Activated CD8-positive, alpha-beta T cell treated with anti-CD3 and anti-CD28 coated beads for 36 hours (primary cell): ENCODE measurements around the gene ZYX. TPM values are rescaled to one million over a fixed set of nuclear protein-coding genes. Genes with fewer than 3 reads are reported as not detected.
"Not testable (repeated sequence)": the region's sequence is repeated elsewhere in the genome, so short reads cannot be mapped to it uniquely, and the experiment has no call there.

ENCODE experiments used
- ATAC-seq: fragments of 200-7000 bp; cut with Tn5 transposase; one replicate; pipeline ENCODE4 v1.10.0; 2021; ENCODE audit warnings: mild to moderate bottlenecking, moderate library complexity
- CTCF ChIA-PET: fragments of 350-600 bp; sonication (Branson Sonifier 250); formaldehyde crosslinking; loops from one replicate; lab custom pipeline; 2021; ENCODE audit warnings: antibody characterized with exemption; lab: Charles Lee
- POLR2A ChIA-PET: fragments of 350-600 bp; sonication (Branson Sonifier 250); formaldehyde crosslinking; loops from one replicate; lab custom pipeline; 2021; ENCODE audit warnings: antibody characterized with exemption; lab: Charles Lee
- DNase-seq: peaks from one replicate; pipeline ENCODE4 v3.0.0-alpha.2; 2020
- H3K27ac Mint-ChIP-seq: one replicate; pipeline ENCODE4 v1.8.0; 2021; ENCODE audit warnings: mild to moderate bottlenecking, mixed read lengths
- H3K27me3 Mint-ChIP-seq: one replicate; pipeline ENCODE4 v1.8.0; 2021; ENCODE audit warnings: mixed read lengths
- H3K36me3 Mint-ChIP-seq: one replicate; pipeline ENCODE4 v1.8.0; 2021; ENCODE audit warnings: low read depth, mixed read lengths
- H3K4me1 Mint-ChIP-seq: one replicate; pipeline ENCODE4 v1.8.0; 2021; ENCODE audit warnings: low read depth, mixed read lengths
- H3K4me3 Mint-ChIP-seq: one replicate; pipeline ENCODE4 v1.8.0; 2021; ENCODE audit warnings: mild to moderate bottlenecking, moderate library complexity, mixed read lengths
- H3K9me3 Mint-ChIP-seq: one replicate; pipeline ENCODE4 v1.8.0; 2021; ENCODE audit warnings: mixed read lengths
- intact Hi-C: fragments of 100-400 bp; cut with micrococcal nuclease; formaldehyde crosslinking; loops from one replicate; pipeline ENCODE4 v1.10.0; 2022
- total RNA-seq, 2 experiments: library from RNA; stranded (reverse); gene quantifications; one replicate each; pipeline ENCODE4 v1.2.3, GENCODE V29; 2021
- TF ChIP-seq, protein P1 (sequence below): fragments of 200-600 bp; IDR thresholded peaks from one replicate; pipeline ENCODE4 v1.8.0; 2022; ENCODE audit warnings: antibody characterized with exemption, mild to moderate bottlenecking

Gene ZYX
- total RNA-seq, 2 experiments from 2014 or later, result 111 to 120 TPM

GRCh38 chr7:143389316-143390103, 8.4 kb downstream of the ZYX start:
- Mint-ChIP-seq H3K4me3 (no peak overlapping the region), H3K27me3 (no peaks in the 10 kb centered on the region), H3K9me3 (no peaks in the 10 kb centered on the region), H3K36me3 (peaks cover 21% of the 10 kb centered on the region), H3K27ac (peak overlapping the region; percentile 71), H3K4me1 (peaks cover 13% of the 10 kb centered on the region)
- no peak for DNase-seq
- TF ChIP-seq, protein P1, sequence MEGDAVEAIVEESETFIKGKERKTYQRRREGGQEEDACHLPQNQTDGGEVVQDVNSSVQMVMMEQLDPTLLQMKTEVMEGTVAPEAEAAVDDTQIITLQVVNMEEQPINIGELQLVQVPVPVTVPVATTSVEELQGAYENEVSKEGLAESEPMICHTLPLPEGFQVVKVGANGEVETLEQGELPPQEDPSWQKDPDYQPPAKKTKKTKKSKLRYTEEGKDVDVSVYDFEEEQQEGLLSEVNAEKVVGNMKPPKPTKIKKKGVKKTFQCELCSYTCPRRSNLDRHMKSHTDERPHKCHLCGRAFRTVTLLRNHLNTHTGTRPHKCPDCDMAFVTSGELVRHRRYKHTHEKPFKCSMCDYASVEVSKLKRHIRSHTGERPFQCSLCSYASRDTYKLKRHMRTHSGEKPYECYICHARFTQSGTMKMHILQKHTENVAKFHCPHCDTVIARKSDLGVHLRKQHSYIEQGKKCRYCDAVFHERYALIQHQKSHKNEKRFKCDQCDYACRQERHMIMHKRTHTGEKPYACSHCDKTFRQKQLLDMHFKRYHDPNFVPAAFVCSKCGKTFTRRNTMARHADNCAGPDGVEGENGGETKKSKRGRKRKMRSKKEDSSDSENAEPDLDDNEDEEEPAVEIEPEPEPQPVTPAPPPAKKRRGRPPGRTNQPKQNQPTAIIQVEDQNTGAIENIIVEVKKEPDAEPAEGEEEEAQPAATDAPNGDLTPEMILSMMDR, result no peak
- no peak for ATAC-seq
- intact Hi-C loops, result no loop called here
- ChIA-PET CTCF (interaction anchor here (1.2 to 3.7 kb wide), 4 partner anchors 10 to 148 kb away, joined by 3 to 10 read pairs (median 8); partner anchors contain the start of gene EPHA1), POLR2A (interaction anchor here (0.8 to 1.4 kb wide), 4 partner anchors 8 to 127 kb away, joined by 3 read pairs; partner anchors contain the start of genes EPHA1 and GSTK1)

DNA sequence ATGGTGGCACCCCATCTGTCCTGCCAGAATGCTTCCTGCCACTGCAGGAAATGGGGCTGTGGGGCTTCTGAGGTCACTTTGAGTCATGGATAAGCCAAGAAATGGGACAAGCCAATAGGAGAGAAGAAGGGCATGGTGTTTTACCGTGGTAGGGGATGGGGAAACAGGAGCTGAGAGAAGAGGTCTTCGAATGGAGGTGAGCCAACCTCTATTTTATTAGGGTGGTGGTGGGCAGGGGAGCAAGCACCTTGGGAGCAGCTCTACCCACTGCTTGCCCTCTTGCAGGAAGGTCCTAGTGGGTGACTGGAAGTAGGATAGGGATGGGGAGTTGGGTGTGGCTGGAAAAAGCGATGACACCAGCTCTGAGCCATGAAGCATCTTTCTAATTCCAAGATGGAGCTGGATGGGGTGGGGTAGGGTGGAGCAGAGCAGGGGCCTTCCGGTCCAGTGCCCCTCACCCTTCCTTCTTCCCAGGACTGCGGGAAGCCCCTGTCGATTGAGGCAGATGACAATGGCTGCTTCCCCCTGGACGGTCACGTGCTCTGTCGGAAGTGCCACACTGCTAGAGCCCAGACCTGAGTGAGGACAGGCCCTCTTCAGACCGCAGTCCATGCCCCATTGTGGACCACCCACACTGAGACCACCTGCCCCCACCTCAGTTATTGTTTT, 9.1 kb downstream of the ZYX start:
- no peaks in the 10 kb centered on the region for H3K9me3 Mint-ChIP-seq
- intact Hi-C loops, result no loop called here
- TF ChIP-seq, protein P1, result no peak
- H3K4me1 Mint-ChIP-seq, result peaks cover 17% of the 10 kb centered on the region
- ATAC-seq (no peak), DNase-seq (no peak)
- H3K27me3 Mint-ChIP-seq, result no peaks in the 10 kb centered on the region
- peak overlapping the region; percentile 71 for H3K27ac Mint-ChIP-seq
- peaks cover 21% of the 10 kb centered on the region for H3K36me3 Mint-ChIP-seq
- H3K4me3 Mint-ChIP-seq, result no peak overlapping the region
- ChIA-PET CTCF (interaction anchor here (1.2 to 3.7 kb wide), 2 partner anchors 18 to 149 kb away, joined by 3 to 9 read pairs; partner anchors contain the start of gene EPHA1), POLR2A (interaction anchor here (0.9 to 1.3 kb wide), 2 partner anchors 16 to 18 kb away, joined by 3 read pairs; partner anchors contain the start of gene EPHA1)

GRCh38 chr7:143390773-143391317, 9.7 kb downstream of the ZYX start:
- Mint-ChIP-seq H3K27ac (no peak overlapping the region), H3K27me3 (no peaks in the 10 kb centered on the region), H3K4me3 (no peak overlapping the region), H3K4me1 (peaks cover 18% of the 10 kb centered on the region), H3K36me3 (peaks cover 21% of the 10 kb centered on the region), H3K9me3 (no peaks in the 10 kb centered on the region)
- ChIA-PET CTCF (interaction anchor here (1.2 to 3.7 kb wide), 3 partner anchors 11 to 150 kb away, joined by 3 to 9 read pairs (median 3); partner anchors contain the start of gene EPHA1), POLR2A (no interaction called here)
- ATAC-seq (no peak), DNase-seq (no peak)
- intact Hi-C loops, result no loop called here
- TF ChIP-seq, protein P1, result no peak

- CTCF ChIA-PET, result interaction anchor here (0.6 to 3.7 kb wide), 4 partner anchors 12 to 83 kb away, joined by 3 to 9 read pairs (median 3); partner anchors contain the start of gene EPHA1
- TF ChIP-seq, protein P1, result no peak
- intact Hi-C loops, result no loop called here
- peaks cover 21% of the 10 kb centered on the region for H3K36me3 Mint-ChIP-seq
- no peak for ATAC-seq
- H3K4me1 Mint-ChIP-seq, result peaks cover 18% of the 10 kb centered on the region
- DNase-seq, result no peak
- no peak overlapping the region for H3K4me3 Mint-ChIP-seq
- POLR2A ChIA-PET, result interaction anchor here (0.6 to 0.9 kb wide), 3 partner anchors 7 to 90 kb away, joined by 3 read pairs; no protein-coding TSS in a partner anchor
- H3K9me3 Mint-ChIP-seq, result no peaks in the 10 kb centered on the region
- no peak overlapping the region for H3K27ac Mint-ChIP-seq
- H3K27me3 Mint-ChIP-seq, result no peaks in the 10 kb centered on the region
Measured at GRCh38 chr7:143391462-143392404, 10.6 kb downstream of the ZYX start.

GRCh38 chr7:143392427-143392826, 11.3 kb downstream of the ZYX start:
- H3K4me1 Mint-ChIP-seq, result peaks cover 18% of the 10 kb centered on the region
- H3K9me3 Mint-ChIP-seq, DNase-seq, H3K27me3 Mint-ChIP-seq, H3K4me3 Mint-ChIP-seq, ATAC-seq, intact Hi-C loops, H3K27ac Mint-ChIP-seq: not testable (repeated sequence)
- peaks cover 21% of the 10 kb centered on the region for H3K36me3 Mint-ChIP-seq
- ChIA-PET POLR2A (interaction anchor here (0.6 to 2.0 kb wide), 5 partner anchors 8 to 17 kb away, joined by 3 to 5 read pairs (median 4); no protein-coding TSS in a partner anchor), CTCF (interaction anchor here (0.9 to 3.7 kb wide), 5 partner anchors 8 to 152 kb away, joined by 3 to 9 read pairs (median 3); partner anchors contain the start of gene EPHA1)
